H1 (cell line): ENCODE results near the gene ADD3. TPM values are rescaled to one million over a fixed set of nuclear protein-coding genes. Genes with fewer than 3 reads are reported as not detected.

Source experiments
- CTCF ChIA-PET: fragments of 300-600 bp; sonication (Branson Sonifier 250); formaldehyde crosslinking; loops from one replicate; lab custom pipeline; 2021; ENCODE audit not compliant: partially characterized antibody; lab: Charles Lee
- POLR2A ChIA-PET: fragments of 300-600 bp; sonication (Branson Sonifier 250); formaldehyde crosslinking; loops from one replicate; lab custom pipeline; 2021; ENCODE audit warnings: inconsistent platforms; ENCODE audit not compliant: partially characterized antibody; lab: Charles Lee
- DNase-seq, 2 experiments: peaks; one replicate each; pipeline versions ENCODE4 v3.0.0 to v3.0.0-alpha.2; 2010 to 2022; ENCODE audit warnings: low spot score in 2 of 2, low read depth in 1 of 2, mixed read lengths in 1 of 2
- FAIRE-seq: peaks from 2 replicates; lab custom pipeline; 2011; peaks lifted over from hg19 to GRCh38; lab: Jason Lieb, UNC
- H2AFZ ChIP-seq: 2 replicates; pipeline ENCODE4 v1.8.1; 2012; ENCODE audit warnings: low read length, inconsistent platforms
- H2AK5ac ChIP-seq: 2 replicates; pipeline ENCODE4 v1.6.1; 2013; ENCODE audit warnings: low read depth, low read length
- H2BK120ac ChIP-seq: replicated peaks from 2 replicates; pipeline ENCODE3; 2013; ENCODE audit warnings: low read depth, low read length, inconsistent platforms
- H2BK12ac ChIP-seq: 2 replicates; pipeline ENCODE4 v1.6.1; 2013; ENCODE audit warnings: low read depth, low read length
- H2BK15ac ChIP-seq: 2 replicates; pipeline ENCODE4 v1.6.1; 2013; ENCODE audit warnings: low read length
- H2BK20ac ChIP-seq: 2 replicates; pipeline ENCODE4 v1.6.1; 2013; ENCODE audit warnings: low read length
- H2BK5ac ChIP-seq: 2 replicates; pipeline ENCODE4 v1.6.1; 2013; ENCODE audit warnings: low read depth, low read length
- H3K14ac ChIP-seq: 2 replicates; pipeline ENCODE4 v1.6.1; 2013; ENCODE audit warnings: inconsistent platforms; ENCODE audit not compliant: insufficient read length
- H3K18ac ChIP-seq: 2 replicates; pipeline ENCODE4 v1.6.1; 2013; ENCODE audit warnings: low read length; ENCODE audit errors: extremely low read depth
- H3K23ac ChIP-seq: 2 replicates; pipeline ENCODE4 v1.6.1; 2013; ENCODE audit warnings: inconsistent platforms; ENCODE audit not compliant: insufficient read length
- H3K23me2 ChIP-seq: 2 replicates; pipeline ENCODE4 v1.6.1; 2013; ENCODE audit warnings: low read depth, low read length
- H3K27ac ChIP-seq: 2 replicates; pipeline ENCODE4 v1.6.1; 2011; ENCODE audit warnings: low read depth, low read length, inconsistent platforms
- H3K27me3 ChIP-seq, 4 experiments: replicated peaks in 1 of 4; 1 replicate in 1 of 4; 2 replicates in 3 of 4; pipeline versions ENCODE4 v1.6.1 to v1.8.1; 2011 to 2013; ENCODE audit warnings: low read length in 3 of 4, mild to moderate bottlenecking in 3 of 4, inconsistent platforms in 2 of 4, mixed read lengths in 2 of 4, moderate library complexity in 1 of 4; ENCODE audit not compliant: control insufficient read depth in 3 of 4, insufficient read depth in 3 of 4; ENCODE audit errors: extremely low read depth in 1 of 4
- H3K36me3 ChIP-seq, 4 experiments: 2 replicates each; pipeline versions ENCODE4 v1.6.1 to v1.8.1; 2011 to 2013; ENCODE audit warnings: mild to moderate bottlenecking in 4 of 4, low read length in 3 of 4, moderate library complexity in 2 of 4, control low read depth in 1 of 4, inconsistent platforms in 1 of 4; ENCODE audit not compliant: insufficient read depth in 4 of 4, control insufficient read depth in 2 of 4
- H3K4ac ChIP-seq: replicated peaks from 2 replicates; pipeline ENCODE3; 2013; ENCODE audit warnings: low read length, low read depth, mixed read lengths, inconsistent platforms; ENCODE audit not compliant: insufficient read length
- H3K4me1 ChIP-seq, 4 experiments: replicated peaks in 1 of 4; 1 replicate in 1 of 4; 2 replicates in 3 of 4; pipeline versions ENCODE4 v1.6.1 to v1.8.1; 2011 to 2013; ENCODE audit warnings: low read length in 3 of 4, inconsistent platforms in 2 of 4, mixed read lengths in 1 of 4; ENCODE audit not compliant: insufficient read depth in 4 of 4, control insufficient read depth in 3 of 4
- H3K4me2 ChIP-seq, 2 experiments: 2 replicates each; pipeline versions ENCODE4 v1.6.1 to v1.8.1; 2011 to 2013; ENCODE audit warnings: low read depth in 2 of 2, low read length in 2 of 2, control low read depth in 1 of 2, inconsistent platforms in 1 of 2, mild to moderate bottlenecking in 1 of 2; ENCODE audit not compliant: insufficient read depth in 1 of 2
- H3K4me3 ChIP-seq, 4 experiments: fragments of 200-600, 300-600 bp in 1 of 4; sonication (generic), shearing (Covaris generic), sonication (Bioruptor Twin) in 1 of 4; 2 replicates each; pipeline versions ENCODE4 v1.5.1 to v1.8.1; 2011 to 2016; ENCODE audit warnings: low read length in 4 of 4, low read depth in 3 of 4, control low read depth in 2 of 4, inconsistent platforms in 2 of 4, mild to moderate bottlenecking in 2 of 4, mixed read lengths in 1 of 4, moderate library complexity in 1 of 4; ENCODE audit not compliant: insufficient read depth in 2 of 4; ENCODE audit errors: extremely low read depth in 1 of 4
- H3K56ac ChIP-seq: replicated peaks from 2 replicates; pipeline ENCODE3; 2013; ENCODE audit warnings: low read depth, mild to moderate bottlenecking, mixed read lengths, low read length, inconsistent platforms; ENCODE audit not compliant: insufficient read length
- H3K79me1 ChIP-seq: 2 replicates; pipeline ENCODE4 v1.6.1; 2013; ENCODE audit warnings: low read depth, low read length, control low read depth
- H3K79me2 ChIP-seq, 2 experiments: 2 replicates each; pipeline versions ENCODE4 v1.6.1 to v1.8.1; 2012 to 2013; ENCODE audit warnings: low read length in 2 of 2, mild to moderate bottlenecking in 2 of 2, inconsistent platforms in 1 of 2; ENCODE audit not compliant: insufficient read depth in 2 of 2, control insufficient read depth in 1 of 2
- H3K9ac ChIP-seq, 4 experiments: replicated peaks in 1 of 4; 1 replicate in 1 of 4; 2 replicates in 3 of 4; pipeline versions ENCODE4 v1.6.1 to v1.8.1; 2011 to 2013; ENCODE audit warnings: low read depth in 3 of 4, low read length in 3 of 4, control low read depth in 2 of 4, mild to moderate bottlenecking in 2 of 4, moderate library complexity in 2 of 4, inconsistent platforms in 1 of 4; ENCODE audit errors: extremely low read depth in 1 of 4
- H3K9me3 ChIP-seq, 2 experiments: 2 replicates each; pipeline versions ENCODE4 v1.6.1 to v1.8.1; 2012 to 2013; ENCODE audit warnings: mild to moderate bottlenecking in 2 of 2, moderate library complexity in 2 of 2, control low read depth in 1 of 2, inconsistent platforms in 1 of 2, low read depth in 1 of 2, low read length in 1 of 2, mixed read lengths in 1 of 2; ENCODE audit not compliant: insufficient read depth in 2 of 2
- H4K20me1 ChIP-seq, 2 experiments: replicated peaks in 1 of 2; 2 replicates each; pipeline versions ENCODE3 to v1.8.1; 2011 to 2013; ENCODE audit warnings: inconsistent platforms in 2 of 2, low read length in 2 of 2, mild to moderate bottlenecking in 1 of 2; ENCODE audit not compliant: insufficient read depth in 2 of 2, control insufficient read depth in 1 of 2
- H4K5ac ChIP-seq: 2 replicates; pipeline ENCODE4 v1.6.1; 2013; ENCODE audit warnings: low read length, low read depth, mixed read lengths, inconsistent platforms; ENCODE audit not compliant: insufficient read length
- H4K8ac ChIP-seq: 2 replicates; pipeline ENCODE4 v1.8.0; 2013; ENCODE audit warnings: mild to moderate bottlenecking, moderate library complexity, low read length, inconsistent platforms; ENCODE audit not compliant: insufficient read depth; ENCODE audit errors: extremely low read depth
- H4K91ac ChIP-seq: replicated peaks from 2 replicates; pipeline ENCODE3; 2013; ENCODE audit warnings: low read length, mixed read lengths, inconsistent platforms; ENCODE audit not compliant: insufficient read length
- BACH1 ChIP-seq: IDR thresholded peaks from 2 replicates; pipeline ENCODE4 v1.6.1; 2012; ENCODE audit warnings: low read length, improper control_type of control experiment
- CBX5 ChIP-seq: fragments of 300-800, 300-1000 bp; sonication (generic); IDR thresholded peaks from 2 replicates; pipeline ENCODE4 v1.7.1; 2016; ENCODE audit warnings: antibody characterized with exemption, low read length, low read depth
- EZH2 ChIP-seq: fragments of 200-600 bp; sonication (generic); IDR thresholded peaks from 2 replicates; pipeline ENCODE4 v1.7.1; 2012; ENCODE audit warnings: low read depth, mild to moderate bottlenecking, moderate library complexity, low read length, inconsistent platforms; ENCODE audit not compliant: severe bottlenecking
- JUND ChIP-seq: IDR thresholded peaks from 2 replicates; pipeline ENCODE4 v1.6.1; 2011; ENCODE audit warnings: mild to moderate bottlenecking, improper control_type of control experiment, low read length
- NANOG ChIP-seq: IDR thresholded peaks from 2 replicates; pipeline ENCODE4 v1.6.1; 2011; ENCODE audit warnings: low read length, low read depth, mild to moderate bottlenecking, inconsistent platforms; ENCODE audit not compliant: insufficient read depth, poor library complexity, severe bottlenecking
- WGBS, 2 experiments: shearing (Covaris generic) in 1 of 2; methylation state at CpG; one replicate each; pipeline versions ENCODE4 v1.1.6 to v1.1.7; 2013 to 2015; ENCODE audit warnings: low lambda C conversion rate in 2 of 2, mixed read lengths in 2 of 2, inconsistent platforms in 1 of 2, low coverage in 1 of 2, missing lambda C conversion rate in 1 of 2; ENCODE audit not compliant: insufficient replicate concordance in 2 of 2, insufficient coverage in 1 of 2, insufficient read length in 1 of 2; ENCODE audit errors: extremely low coverage in 1 of 2, missing lambda C conversion rate in 1 of 2; 5-methylcytosine and 5-hydroxymethylcytosine counted together
- polyA plus RNA-seq, 7 experiments: library from polyadenylated mRNA; depleted of rRNA in 3 of 7; stranded (reverse) in 5 of 7; unstranded in 2 of 7; fragments of >200 nt in 5 of 7; fragments of 200-250 nt in 2 of 7; gene quantifications; 1 replicate in 5 of 7; 2 replicates in 1 of 7; 4 replicates in 1 of 7; pipeline versions ENCODE4 v1.2.1 to v1.2.3, GENCODE V29; 2011 to 2013; ENCODE audit warnings: missing spikeins in 2 of 7, mixed read lengths in 2 of 7
- total RNA-seq: library from RNA; stranded (reverse); fragmentation: NEBNext Ultra II Directional; extraction: Animal tissue kit (Norgen Biotek cat#: 25700); gene quantifications from 2 replicates; pipeline ENCODE4 v1.2.1, GENCODE V29; 2021

ADD3 gene
- total and polyA plus RNA-seq, 2 of the 8 experiments (the other 6 are each of a cell fraction or from before 2014, with no cell fraction given), result 44.7 to 85.6 TPM

DNA sequence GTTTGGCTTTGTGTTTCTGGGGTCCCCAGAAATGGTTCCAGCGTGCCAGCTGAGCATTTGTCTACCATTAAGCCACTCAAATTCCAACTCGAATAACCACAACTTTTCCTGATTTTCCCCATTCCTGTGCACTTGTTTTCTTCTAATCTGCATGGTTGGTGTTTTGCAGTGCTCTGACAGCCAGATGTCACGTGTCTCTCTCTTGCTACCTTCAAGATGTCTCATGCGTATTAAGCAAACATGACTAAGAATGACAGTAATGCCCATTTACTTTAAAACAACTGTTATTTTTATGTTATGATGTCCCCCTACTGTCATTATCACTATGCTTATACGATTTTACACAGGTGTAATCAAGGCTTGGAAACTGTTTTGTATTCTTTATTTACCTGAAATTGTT, 164.4 kb downstream of the ADD3 start:
- Histone ChIP-seq H3K23ac (no peak overlapping the region), H3K4ac (no peak overlapping the region), H3K4me2 (no peak overlapping the region), H2BK5ac (no peak overlapping the region), H2AFZ (no peak overlapping the region), H2AK5ac (no peak overlapping the region), H4K5ac (no peak overlapping the region), H3K4me3 (no peak overlapping the region), H2BK120ac (no peak overlapping the region), H2BK12ac (no peak overlapping the region), H3K27ac (no peak overlapping the region), H4K8ac (no peak overlapping the region), H3K14ac (no peak overlapping the region), H3K79me1 (no peaks in the 10 kb centered on the region), H3K18ac (no peak overlapping the region), H3K23me2 (no peaks in the 10 kb centered on the region), H3K79me2 (no peaks in the 10 kb centered on the region), H4K20me1 (peaks cover 0 to 23% of the 10 kb centered on the region in 2 experiments), H3K9me3 (no peaks in the 10 kb centered on the region), H2BK15ac (no peak overlapping the region), H2BK20ac (no peak overlapping the region), H3K4me1 (peaks cover 11 to 35% (median 17%) of the 10 kb centered on the region in 4 experiments), H3K27me3 (peaks cover 44 to 95% (median 82%) of the 10 kb centered on the region in 4 experiments), H3K9ac (no peak overlapping the region), H3K56ac (no peak overlapping the region), H3K36me3 (no peaks in the 10 kb centered on the region), H4K91ac (no peak overlapping the region)
- CTCF ChIA-PET, result interaction anchor here (0.9 to 1.8 kb wide), 3 partner anchors 24 to 288 kb away, joined by 3 to 9 read pairs (median 4); no protein-coding TSS in a partner anchor
- WGBS, 2 experiments, result 68% methylated on average over 5 of the region's 5 CpGs; no CpG with 5 or more reads in 1 of the 2 experiments
- DNase-seq (no peak), FAIRE-seq (no peak)
- no peak for TF ChIP-seq EZH2
- TF ChIP-seq BACH1, result no peak
- TF ChIP-seq NANOG, result no peak
- no peak for TF ChIP-seq JUND
- TF ChIP-seq CBX5, result no peak
- POLR2A ChIA-PET, result interaction anchor here (0.6 kb wide), 1 partner anchor 24 kb away, joined by 4 read pairs; no protein-coding TSS in a partner anchor
